CD14-positive monocyte (primary cell): Measurements from ENCODE around the gene ST7. TPM values are rescaled to one million over a fixed set of nuclear protein-coding genes. Genes with fewer than 3 reads are reported as not detected.

ENCODE experiments used
- DNase-seq, 3 donors: peaks; one replicate each; pipeline ENCODE4 v3.0.0-alpha.2; 2011 to 2022
- H2AFZ ChIP-seq: 2 replicates; pipeline ENCODE4 v1.6.0; 2012; ENCODE audit warnings: mild to moderate bottlenecking, low read depth, low read length, inconsistent platforms; ENCODE audit not compliant: insufficient read depth, poor library complexity, severe bottlenecking
- H3K27ac ChIP-seq, 2 donors: 1 replicate in 1 of 2; 2 replicates in 1 of 2; pipeline ENCODE4 v1.5.1; 2012 to 2013; ENCODE audit warnings: low read length in 2 of 2, control low read depth in 1 of 2, inconsistent platforms in 1 of 2, low read depth in 1 of 2, mild to moderate bottlenecking in 1 of 2
- H3K27me3 ChIP-seq, 2 donors: one replicate each; pipeline versions ENCODE4 v1.6.0 to v1.6.1; 2011 to 2013; ENCODE audit warnings: low read length in 2 of 2; ENCODE audit not compliant: control insufficient read depth in 2 of 2, insufficient read depth in 2 of 2
- H3K36me3 ChIP-seq, 2 donors: replicated peaks in 1 of 2; 1 replicate in 1 of 2; 2 replicates in 1 of 2; pipeline versions ENCODE4 v1.5.1 to v1.6.1; 2012 to 2013; ENCODE audit warnings: low read length in 2 of 2, control low read depth in 1 of 2, inconsistent platforms in 1 of 2, mild to moderate bottlenecking in 1 of 2; ENCODE audit not compliant: insufficient read depth in 2 of 2, control insufficient read depth in 1 of 2
- H3K4me1 ChIP-seq, 2 donors: 1 replicate in 1 of 2; 2 replicates in 1 of 2; pipeline versions ENCODE4 v1.5.1 to v1.6.1; 2012 to 2013; ENCODE audit warnings: low read length in 2 of 2, control low read depth in 1 of 2, inconsistent platforms in 1 of 2, mild to moderate bottlenecking in 1 of 2, moderate library complexity in 1 of 2; ENCODE audit not compliant: insufficient read depth in 2 of 2, control insufficient read depth in 1 of 2
- H3K4me2 ChIP-seq: replicated peaks from 2 replicates; pipeline ENCODE3; 2012; ENCODE audit warnings: low read length, moderate library complexity, mild to moderate bottlenecking; ENCODE audit not compliant: poor library complexity, severe bottlenecking; ENCODE audit errors: extremely low read depth
- H3K4me3 ChIP-seq, 3 experiments: fragments of 200-600 bp in 1 of 3; sonication (generic) in 1 of 3; replicated peaks in 1 of 3; 1 replicate in 2 of 3; 2 replicates in 1 of 3; pipeline ENCODE4 v1.5.1; 2011 to 2013; ENCODE audit warnings: low read length in 3 of 3, mild to moderate bottlenecking in 3 of 3, control low read depth in 2 of 3, low read depth in 2 of 3, inconsistent platforms in 1 of 3, moderate library complexity in 1 of 3
- H3K79me2 ChIP-seq: 2 replicates; pipeline ENCODE4 v1.6.0; 2012; ENCODE audit warnings: mild to moderate bottlenecking, control low read depth, inconsistent platforms, low read length, moderate library complexity; ENCODE audit not compliant: insufficient read depth
- H3K9ac ChIP-seq: 2 replicates; pipeline ENCODE4 v1.6.0; 2017; ENCODE audit warnings: low read length, mild to moderate bottlenecking; ENCODE audit not compliant: insufficient read depth, poor library complexity, severe bottlenecking
- H3K9me3 ChIP-seq, 2 donors: replicated peaks in 1 of 2; 1 replicate in 1 of 2; 2 replicates in 1 of 2; pipeline versions ENCODE4 v1.5.1 to v1.6.1; 2012 to 2013; ENCODE audit warnings: low read length in 2 of 2, control low read depth in 1 of 2; ENCODE audit not compliant: control insufficient read depth in 1 of 2, insufficient read depth in 1 of 2
- H4K20me1 ChIP-seq: 2 replicates; pipeline ENCODE4 v1.6.0; 2012; ENCODE audit warnings: mild to moderate bottlenecking, low read length, control low read depth, moderate library complexity; ENCODE audit not compliant: insufficient read depth
- H3K27ac Mint-ChIP-seq, 7 donors: one replicate each; pipeline ENCODE4 v1.8.0; 2020; ENCODE audit warnings: mild to moderate bottlenecking in 7 of 7, mixed read lengths in 7 of 7, moderate library complexity in 6 of 7, inconsistent platforms in 2 of 7
- H3K27me3 Mint-ChIP-seq, 3 donors: one replicate each; pipeline ENCODE4 v1.8.0; 2021 to 2022; ENCODE audit warnings: low read depth in 3 of 3, mild to moderate bottlenecking in 3 of 3, mixed read lengths in 3 of 3, moderate library complexity in 3 of 3, inconsistent platforms in 1 of 3
- H3K36me3 Mint-ChIP-seq, 2 donors: one replicate each; pipeline ENCODE4 v1.8.0; 2020; ENCODE audit warnings: mixed read lengths in 2 of 2, inconsistent platforms in 1 of 2, mild to moderate bottlenecking in 1 of 2
- H3K4me1 Mint-ChIP-seq: one replicate; pipeline ENCODE4 v1.8.0; 2020; ENCODE audit warnings: mild to moderate bottlenecking, mixed read lengths
- H3K4me3 Mint-ChIP-seq, 2 donors: one replicate each; pipeline ENCODE4 v1.8.0; 2020; ENCODE audit warnings: mild to moderate bottlenecking in 2 of 2, mixed read lengths in 2 of 2, moderate library complexity in 1 of 2
- H3K9me3 Mint-ChIP-seq, 7 donors: one replicate each; pipeline ENCODE4 v1.8.0; 2020 to 2022; ENCODE audit warnings: mixed read lengths in 7 of 7, mild to moderate bottlenecking in 6 of 7, moderate library complexity in 6 of 7, inconsistent platforms in 2 of 7
- CTCF ChIP-seq: fragments of 200-600 bp; IDR thresholded peaks from one replicate; pipeline ENCODE4 v1.8.0; 2022; ENCODE audit warnings: antibody characterized with exemption, mild to moderate bottlenecking
- WGBS: methylation state at CpG from one replicate; pipeline ENCODE4 v1.1.5; 2013; ENCODE audit warnings: missing lambda C conversion rate; ENCODE audit not compliant: insufficient coverage; 5-methylcytosine and 5-hydroxymethylcytosine counted together
- intact Hi-C, 2 donors: fragments of 100-400 bp; cut with micrococcal nuclease; formaldehyde crosslinking; loops; one replicate each; pipeline versions ENCODE4 v1.15.0 to v1.15.1; 2023
- polyA plus RNA-seq, 3 donors: library from polyadenylated mRNA; depleted of rRNA in 1 of 3; unstranded in 2 of 3; stranded (reverse) in 1 of 3; fragments of 300-500 nt in 2 of 3; fragments of >200 nt in 1 of 3; fragmentation: Illumina TruSeq in 2 of 3; gene quantifications; 1 replicate in 2 of 3; 2 replicates in 1 of 3; pipeline ENCODE4 v1.2.3, GENCODE V29; 2012 to 2021

The ST7 gene
- polyA plus RNA-seq, 3 donors, result 3.6 to 5.5 (median 4.1) TPM

DNA sequence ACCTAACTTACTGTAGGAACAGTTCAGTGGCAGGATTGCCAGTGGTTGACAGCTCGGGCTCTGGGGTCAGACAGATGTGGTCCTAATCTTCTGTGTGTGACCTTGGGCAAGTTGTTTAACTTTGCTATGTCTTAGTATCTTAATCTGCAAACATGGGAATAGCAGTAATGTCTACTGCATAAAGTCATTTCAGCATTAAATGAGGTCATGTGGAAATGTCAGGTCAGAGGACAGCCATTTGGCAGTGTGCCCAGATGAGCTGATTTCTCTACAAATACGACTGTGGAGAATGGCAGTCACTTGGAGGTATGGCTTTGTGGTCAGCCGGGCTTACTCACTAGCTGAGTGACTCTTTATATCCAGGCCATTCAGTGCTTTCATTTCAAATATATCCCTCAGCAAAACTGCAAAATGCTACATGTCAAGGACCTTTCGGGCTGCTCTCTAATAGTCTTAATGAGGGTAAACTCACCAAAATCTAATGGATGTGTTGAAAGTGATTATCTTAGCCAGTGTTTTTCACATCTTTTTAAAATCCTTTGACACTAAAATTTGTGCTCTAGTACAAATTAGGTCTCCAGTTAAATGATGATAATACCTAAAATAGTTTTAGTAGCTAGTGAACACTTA is 171.4 kb downstream of the ST7 start:
- intact Hi-C loops, result loop anchor here in 1 of 2 donors (5.0 kb wide), 1 partner anchor 197 kb away; no protein-coding TSS in a partner anchor
- Histone ChIP-seq H3K4me2 (no peak overlapping the region), H3K4me1 (peaks cover 8 to 10% of the 10 kb centered on the region in 2 donors), H3K9me3 (no peaks in the 10 kb centered on the region), H3K36me3 (no peaks in the 10 kb centered on the region), H3K27me3 (no peaks in the 10 kb centered on the region), H3K4me3 (no peak overlapping the region), H4K20me1 (no peaks in the 10 kb centered on the region), H3K27ac (no peak overlapping the region), H2AFZ (no peak overlapping the region), H3K9ac (no peak overlapping the region), H3K79me2 (no peaks in the 10 kb centered on the region)
- no peak overlapping the region for H3K4me3 Mint-ChIP-seq
- DNase-seq, result peak; percentile 82 to 88 (median 86)
- TF ChIP-seq CTCF, result no peak
- H3K36me3 Mint-ChIP-seq, result peaks cover 5 to 8% of the 10 kb centered on the region in 2 donors
- peak overlapping the region in 4 of 7 donors; percentile 27 to 78 (median 66) for H3K27ac Mint-ChIP-seq
- H3K27me3 Mint-ChIP-seq, result no peaks in the 10 kb centered on the region
- no peaks in the 10 kb centered on the region for H3K9me3 Mint-ChIP-seq
- H3K4me1 Mint-ChIP-seq, result peaks cover 8% of the 10 kb centered on the region
- WGBS, result 40% methylated on average over 2 of the region's 4 CpGs

GRCh38 chr7:117126676-117127075 is 173.4 kb downstream of the ST7 start:
- Histone ChIP-seq H3K36me3 (no peaks in the 10 kb centered on the region), H3K27me3 (no peaks in the 10 kb centered on the region), H3K9ac (no peak overlapping the region), H3K79me2 (no peaks in the 10 kb centered on the region), H3K4me1 (peaks cover 8 to 10% of the 10 kb centered on the region in 2 donors), H2AFZ (no peak overlapping the region), H3K4me3 (no peak overlapping the region), H3K9me3 (no peaks in the 10 kb centered on the region), H4K20me1 (no peaks in the 10 kb centered on the region), H3K4me2 (no peak overlapping the region), H3K27ac (no peak overlapping the region)
- DNase-seq, result no peak
- Mint-ChIP-seq H3K27me3 (no peaks in the 10 kb centered on the region), H3K9me3 (no peaks in the 10 kb centered on the region), H3K4me1 (peaks cover 8% of the 10 kb centered on the region), H3K27ac (peak overlapping the region in 1 of 7 donors; percentile 7), H3K4me3 (no peak overlapping the region), H3K36me3 (peaks cover 2% of the 10 kb centered on the region in 2 donors)
- intact Hi-C loops, result loop anchor here in 1 of 2 donors (5.0 kb wide), 1 partner anchor 199 kb away; no protein-coding TSS in a partner anchor
- TF ChIP-seq CTCF, result no peak
- WGBS, result no CpG with 5 or more reads among the region's 1 CpG
